Activated CD4-positive, CD25-positive, alpha-beta regulatory T cell (primary cell): ENCODE measurements around the gene SLC22A4.

Experiments
- DNase-seq, 4 experiments: peaks; one replicate each; lab custom pipeline; 2025; lab: John Stamatoyannopoulos, UW

The SLC22A4 gene

DNA sequence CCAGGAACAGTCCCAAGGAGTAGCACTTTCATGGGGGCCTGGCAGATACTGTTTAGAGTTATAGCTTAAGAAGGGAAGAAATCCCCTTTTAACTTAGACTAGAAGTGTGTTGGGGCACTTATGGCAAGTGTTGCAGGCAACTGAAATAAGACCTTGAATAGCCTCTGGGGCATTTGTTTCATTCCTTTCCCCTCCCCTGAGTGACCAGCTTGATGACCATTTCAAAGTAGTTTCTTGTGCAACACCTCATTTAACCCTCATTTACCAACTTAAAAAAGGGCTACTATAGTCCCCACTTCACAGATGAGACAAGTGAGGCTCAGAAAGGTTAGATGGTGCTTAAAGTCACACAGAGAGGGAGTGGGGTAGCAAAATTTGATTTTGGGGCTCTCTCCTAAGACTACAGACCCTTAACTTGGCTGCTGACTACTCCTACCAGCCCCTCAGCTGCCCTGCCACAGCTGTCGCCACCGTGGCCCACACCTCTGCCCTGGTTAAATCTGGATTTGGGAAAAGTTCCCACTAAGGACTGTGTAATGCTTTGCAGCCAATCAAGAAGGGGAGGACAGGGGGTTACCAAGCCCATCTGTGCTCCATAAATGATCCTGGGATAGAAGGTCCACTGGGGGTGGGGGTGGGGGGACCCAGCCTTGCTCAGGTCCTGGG lies 31.2 kb upstream of the SLC22A4 start:
- no peak for DNase-seq

DNA sequence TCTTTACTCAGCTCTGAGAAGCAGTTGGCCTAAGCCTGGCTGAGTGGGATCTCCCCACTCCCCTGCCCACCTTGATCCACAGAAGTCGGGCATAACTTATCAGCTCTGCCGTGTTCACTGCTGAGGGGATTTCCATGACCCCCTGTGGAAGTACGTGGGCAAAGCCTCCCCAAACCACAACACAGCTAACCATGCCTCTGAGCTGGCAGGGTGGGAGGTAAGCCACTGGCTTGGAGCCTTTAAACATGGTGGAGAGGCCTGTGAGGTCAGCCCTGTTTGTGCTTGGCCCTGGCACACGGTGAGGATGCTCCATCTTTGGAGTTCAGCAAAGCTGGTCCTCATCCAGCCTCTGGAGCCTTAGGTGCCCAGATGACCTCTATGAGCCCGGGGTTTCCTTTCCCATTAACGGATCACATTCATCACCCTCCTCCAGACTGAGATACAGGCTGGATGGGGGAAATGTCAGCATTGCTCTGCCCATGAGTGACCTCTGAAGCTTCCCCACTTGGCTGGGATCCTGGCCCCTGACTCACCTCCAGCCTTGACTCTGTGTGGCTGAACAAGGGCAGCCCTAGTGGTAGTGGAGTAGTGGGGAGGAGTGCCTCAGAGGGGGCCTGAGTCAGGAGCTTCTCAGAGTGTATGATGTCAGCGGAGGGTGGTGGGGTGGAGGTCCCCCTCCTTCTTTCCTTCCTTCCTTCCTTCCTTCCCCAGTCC lies 30.5 kb upstream of the SLC22A4 start:
- DNase-seq: no peak

DNA sequence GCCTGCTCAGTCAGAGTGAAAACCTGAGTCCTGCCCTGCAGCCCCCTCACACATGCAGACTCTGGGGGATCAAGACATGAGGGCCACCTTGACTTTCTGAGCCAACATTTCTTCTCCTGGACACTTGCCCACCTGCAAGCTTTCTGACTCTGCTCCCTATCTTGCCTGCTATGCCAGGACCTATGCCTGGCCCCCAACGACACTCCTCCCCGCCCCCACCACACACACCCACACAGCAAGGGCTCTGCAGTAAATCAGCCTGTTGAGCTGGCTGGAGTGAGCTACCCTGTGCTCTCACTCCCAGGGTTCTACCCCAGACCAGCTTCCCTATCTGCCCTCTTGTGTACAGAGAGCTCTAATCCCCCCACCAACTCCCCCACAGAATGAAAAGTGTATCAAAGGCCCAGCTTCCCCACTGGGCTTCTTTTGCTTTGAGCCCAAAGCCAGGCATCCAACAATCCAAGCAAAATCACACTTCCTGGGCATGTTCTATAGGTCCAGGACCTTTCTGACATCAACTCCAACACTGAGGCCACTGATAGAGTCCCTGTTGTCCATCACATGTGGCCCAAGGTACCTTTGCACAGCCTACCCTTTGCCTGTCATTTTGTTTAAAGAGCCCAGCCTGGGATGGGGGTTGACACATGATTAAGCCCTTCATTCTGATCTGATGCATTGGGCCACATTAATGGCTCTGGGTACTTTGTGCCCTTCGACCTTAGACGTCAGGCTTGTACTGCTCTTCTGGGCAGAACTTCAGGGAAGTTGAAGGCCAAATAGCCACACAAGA lies 29.5 kb upstream of the SLC22A4 start:
- no peak for DNase-seq

DNA sequence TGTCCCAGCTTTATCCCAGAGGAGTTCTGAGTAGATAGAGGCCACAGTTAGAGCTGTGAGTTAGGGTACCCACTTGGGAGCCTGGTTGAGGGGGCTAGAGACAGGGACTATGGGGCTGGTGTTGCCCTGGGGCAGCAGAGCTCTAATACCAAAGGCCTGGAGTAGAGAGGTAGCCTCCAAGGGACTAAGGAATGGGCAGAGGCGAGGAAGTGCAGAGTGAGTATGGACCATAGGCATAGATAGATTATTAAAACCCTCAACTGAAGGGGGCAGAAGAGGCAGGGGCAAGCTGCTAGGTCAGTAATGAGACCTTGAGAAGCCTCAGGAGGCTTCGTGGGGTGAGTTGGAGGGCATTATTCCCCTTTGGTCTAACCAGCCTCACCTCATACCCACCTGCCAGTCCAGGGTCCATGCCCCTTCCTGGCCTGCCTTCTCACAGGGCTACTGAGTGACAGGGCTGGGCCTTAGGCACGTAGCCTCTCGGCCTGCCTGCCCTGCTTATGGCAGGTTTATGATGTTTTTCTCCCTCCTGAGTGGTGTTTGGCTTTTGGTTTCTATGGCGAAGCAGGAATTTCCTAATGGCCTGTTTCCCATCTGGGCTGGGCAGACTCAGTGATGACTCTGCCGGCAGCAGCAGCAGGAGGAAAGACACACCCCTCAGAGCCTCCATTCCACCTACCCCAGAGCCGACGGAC lies 28.7 kb upstream of the SLC22A4 start:
- no peak for DNase-seq

DNA sequence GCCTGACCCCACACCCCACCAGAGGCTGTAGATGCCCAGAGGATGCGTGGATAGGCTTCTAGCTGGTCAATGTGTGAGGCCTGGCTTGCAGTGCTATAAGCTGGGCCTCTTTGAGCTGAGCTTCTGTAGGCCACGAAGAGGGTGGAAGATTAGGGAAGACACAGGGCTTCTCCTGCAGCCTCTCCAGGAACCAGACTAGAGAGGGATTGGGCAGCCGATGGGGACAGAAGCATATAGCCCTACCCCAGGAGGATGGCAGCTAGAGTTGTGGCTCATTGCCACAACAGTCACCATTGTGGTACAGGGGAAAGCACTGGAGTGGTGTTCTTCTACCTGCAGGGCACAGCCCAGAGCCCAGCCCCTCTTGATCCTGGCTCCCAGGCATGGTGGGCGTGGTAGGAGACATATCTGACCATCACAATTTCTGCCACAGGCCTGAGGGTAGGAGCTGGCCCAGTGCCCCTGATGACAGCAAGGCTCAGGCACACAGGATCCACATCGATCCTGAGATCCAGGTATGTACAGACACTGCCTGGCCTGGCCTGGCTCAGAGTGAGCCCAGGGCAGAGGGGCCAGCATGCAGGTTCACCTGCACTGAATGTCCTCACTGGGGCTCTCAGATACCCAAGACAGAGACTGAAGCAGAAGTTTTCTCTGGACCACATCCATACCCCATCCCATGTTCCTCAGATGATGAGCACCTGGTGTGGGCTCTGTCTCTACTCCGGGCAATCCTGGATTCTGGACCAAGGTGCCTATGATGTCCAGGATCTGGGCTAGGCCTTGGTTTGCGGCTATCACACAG lies 28.0 kb upstream of the SLC22A4 start:
- no peak for DNase-seq

DNA sequence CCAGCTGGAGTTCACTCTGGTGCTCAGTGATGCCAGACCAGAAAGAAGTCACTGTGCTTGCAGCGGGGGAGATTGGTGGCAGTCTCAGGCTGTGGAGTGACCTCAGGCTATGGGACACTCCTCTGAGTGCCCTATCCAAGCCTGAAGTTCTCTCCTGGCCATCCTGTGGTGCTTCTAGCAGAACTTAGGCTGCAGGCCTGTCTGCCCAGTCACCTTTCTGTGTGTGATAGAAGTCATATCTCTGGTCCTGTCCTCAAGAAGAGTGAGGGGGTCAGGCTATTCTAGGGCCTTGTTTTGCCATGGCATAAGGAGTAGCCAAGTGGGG lies 27.4 kb upstream of the SLC22A4 start:
- no peak for DNase-seq

DNA sequence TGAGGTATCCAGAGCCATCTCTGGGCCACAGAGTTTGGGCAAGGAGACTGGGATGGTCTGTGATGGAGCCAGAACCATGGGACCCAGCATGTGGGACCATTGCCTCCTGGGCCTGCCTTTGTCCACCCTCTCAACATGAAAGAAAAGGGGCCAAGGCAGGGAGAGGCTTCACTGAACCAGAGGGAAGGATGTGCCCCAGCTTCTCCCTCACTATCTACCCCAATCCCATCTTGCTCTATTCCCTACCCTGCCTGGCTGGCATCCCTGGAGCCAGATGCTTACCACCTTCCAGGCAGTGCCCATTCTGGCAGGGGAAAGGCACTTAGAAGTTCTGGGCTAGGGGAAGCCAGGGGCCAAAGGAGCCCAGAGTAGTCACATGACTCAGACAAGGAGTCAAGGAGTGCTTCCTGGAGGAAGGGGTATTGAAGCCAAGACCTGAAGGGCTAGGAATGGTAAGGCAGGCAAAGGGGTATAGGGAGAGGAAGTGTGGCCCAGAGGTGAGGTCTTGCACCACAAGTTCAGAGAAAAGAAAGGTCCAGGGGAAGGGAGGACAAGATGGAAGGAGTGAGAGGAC lies 26.9 kb upstream of the SLC22A4 start:
- no peak for DNase-seq

DNA sequence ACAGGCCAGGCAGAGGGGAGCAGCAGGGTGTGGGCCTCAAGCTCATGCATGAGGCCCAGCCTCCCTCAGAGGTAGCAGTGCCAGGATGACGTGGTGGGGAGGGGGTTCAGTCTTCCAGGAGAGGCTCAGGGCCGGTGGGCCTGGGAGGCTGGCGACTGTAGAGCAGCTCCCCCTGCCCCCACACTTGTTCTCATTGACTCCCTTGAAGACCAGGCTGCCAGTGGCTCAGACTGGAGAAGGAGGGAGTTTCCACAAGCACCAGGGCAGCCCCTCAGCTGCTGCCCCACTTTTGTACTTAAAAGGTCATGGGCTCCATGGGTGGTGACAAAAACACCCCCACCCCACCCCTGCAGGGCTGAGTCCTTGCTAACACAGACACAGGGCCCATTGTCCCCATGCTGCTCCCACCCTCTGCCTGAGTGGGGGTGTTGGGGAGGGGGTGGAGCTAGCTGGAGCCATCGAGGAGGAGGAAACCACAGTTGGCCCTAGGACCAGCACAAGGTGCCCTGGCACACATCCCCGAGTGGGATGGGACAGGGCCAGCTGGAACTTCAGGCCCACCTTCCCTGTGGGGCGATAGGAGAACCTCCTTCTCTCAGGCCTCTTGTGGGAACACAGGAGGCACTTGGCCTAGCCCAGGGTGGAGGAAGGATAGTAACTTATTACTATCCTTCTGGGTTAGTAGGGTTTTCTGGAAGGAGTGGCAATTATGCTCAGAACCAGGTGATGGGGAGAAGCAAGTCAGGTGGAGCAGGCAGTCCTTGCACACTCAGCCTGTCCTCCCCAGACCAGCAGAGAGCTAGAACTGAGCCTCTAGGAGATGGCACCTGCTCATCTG lies 26.0 kb upstream of the SLC22A4 start:
- no peak for DNase-seq

DNA sequence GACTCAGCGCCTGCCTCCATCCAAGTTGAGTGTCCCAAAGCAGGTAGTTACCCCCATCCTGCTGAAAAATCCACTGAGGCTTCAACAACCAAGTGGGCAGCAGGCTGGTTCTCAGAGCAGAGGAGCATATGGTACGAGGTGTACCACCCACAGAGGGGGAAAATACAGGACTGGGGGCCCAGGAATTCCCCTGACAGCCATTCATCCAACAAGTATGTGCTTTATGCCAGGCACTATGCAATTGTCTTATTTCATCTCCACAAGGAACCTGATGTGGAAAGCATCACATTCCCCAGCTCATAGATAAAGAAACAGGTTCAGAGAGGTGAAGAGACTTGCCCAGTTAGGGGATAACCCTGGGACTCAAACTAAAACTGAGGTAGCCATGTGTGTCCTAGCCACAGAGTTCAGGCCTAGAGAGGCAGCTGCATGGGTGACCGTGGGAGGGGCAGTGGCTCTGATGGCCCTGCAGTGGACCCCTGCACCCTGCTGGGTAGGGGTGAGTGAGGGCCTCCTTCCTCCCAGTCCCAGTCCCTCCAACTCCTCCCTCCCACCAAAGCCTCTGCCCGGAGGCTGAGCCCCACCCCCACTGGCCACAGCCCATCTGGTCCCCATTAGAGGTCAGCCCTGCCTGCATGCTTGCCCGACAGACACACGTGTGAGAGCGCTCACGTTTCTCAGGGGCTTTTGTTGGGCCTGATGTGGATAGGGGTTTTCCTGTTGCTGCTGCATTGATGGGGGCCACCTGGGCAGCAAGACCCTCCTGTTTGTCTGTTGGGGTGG lies 25.2 kb upstream of the SLC22A4 start:
- no peak for DNase-seq

DNA sequence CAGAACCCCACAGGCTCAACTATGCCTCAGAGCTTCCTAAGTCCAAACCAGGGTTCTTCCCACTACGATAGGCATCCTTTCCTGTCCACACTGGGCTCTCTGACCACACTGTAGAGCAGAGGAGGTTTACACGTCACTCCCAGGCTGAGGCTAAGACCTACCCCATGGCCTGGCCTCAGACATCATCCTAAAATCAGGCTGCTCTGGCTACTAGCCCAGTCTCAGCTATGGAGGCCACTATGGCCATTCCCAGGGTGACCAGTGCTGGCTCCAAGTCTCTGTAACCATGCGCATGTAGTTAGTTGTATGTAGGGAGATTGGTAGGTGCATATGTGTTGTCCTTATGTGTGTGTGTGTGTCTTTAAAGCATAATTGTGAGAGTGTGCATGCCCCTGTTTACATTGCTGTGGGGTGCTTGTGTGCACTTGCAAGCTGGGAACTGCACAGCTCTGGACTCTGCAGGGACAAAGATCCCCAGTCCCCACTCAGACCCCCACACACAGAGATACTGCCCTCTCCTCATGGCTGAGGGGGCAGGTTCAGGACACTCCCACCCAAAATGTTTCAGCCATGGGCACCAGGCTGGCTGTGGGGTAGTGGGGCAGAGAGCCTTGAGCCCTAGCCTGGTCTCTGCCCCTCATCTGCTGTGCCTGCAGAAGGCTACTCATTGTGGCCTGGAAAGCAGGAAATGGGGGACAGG lies 24.4 kb upstream of the SLC22A4 start:
- no peak for DNase-seq

DNA sequence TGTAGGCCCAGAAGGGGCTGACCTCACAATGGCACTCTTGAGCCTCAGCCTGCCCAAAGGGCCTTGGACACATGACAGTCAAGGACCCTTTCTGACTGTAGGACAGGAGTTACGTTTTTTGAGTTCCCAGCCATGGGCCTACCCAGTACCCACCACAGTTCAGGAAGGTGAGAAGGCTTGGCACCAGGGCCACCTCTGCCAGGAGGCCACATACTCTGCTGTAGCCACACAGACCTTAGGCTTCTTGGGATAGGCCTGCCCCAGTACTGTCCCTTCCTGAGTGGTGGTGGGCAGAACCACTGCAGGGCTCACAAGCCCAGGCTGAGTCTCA lies 23.9 kb upstream of the SLC22A4 start:
- no peak for DNase-seq

DNA sequence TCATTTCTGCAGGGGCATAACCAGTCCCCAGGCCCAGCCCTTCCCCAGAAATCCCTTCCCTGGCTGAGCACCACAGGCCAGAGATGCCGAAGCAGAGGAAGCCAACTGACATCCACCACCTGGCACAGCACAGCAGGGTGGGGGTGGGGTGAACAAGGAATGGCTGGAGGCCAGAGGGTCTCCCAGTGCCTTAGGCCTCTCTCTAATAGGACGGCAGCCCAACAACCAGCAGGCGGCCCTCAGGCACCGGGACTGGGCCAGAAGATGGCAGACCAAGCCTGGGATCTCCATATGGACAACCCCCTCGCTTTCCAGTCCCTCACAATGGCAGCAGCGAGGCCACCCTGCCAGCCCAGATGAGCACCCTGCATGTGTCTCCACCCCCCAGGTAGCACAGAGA lies 23.5 kb upstream of the SLC22A4 start:
- DNase-seq: no peak

DNA sequence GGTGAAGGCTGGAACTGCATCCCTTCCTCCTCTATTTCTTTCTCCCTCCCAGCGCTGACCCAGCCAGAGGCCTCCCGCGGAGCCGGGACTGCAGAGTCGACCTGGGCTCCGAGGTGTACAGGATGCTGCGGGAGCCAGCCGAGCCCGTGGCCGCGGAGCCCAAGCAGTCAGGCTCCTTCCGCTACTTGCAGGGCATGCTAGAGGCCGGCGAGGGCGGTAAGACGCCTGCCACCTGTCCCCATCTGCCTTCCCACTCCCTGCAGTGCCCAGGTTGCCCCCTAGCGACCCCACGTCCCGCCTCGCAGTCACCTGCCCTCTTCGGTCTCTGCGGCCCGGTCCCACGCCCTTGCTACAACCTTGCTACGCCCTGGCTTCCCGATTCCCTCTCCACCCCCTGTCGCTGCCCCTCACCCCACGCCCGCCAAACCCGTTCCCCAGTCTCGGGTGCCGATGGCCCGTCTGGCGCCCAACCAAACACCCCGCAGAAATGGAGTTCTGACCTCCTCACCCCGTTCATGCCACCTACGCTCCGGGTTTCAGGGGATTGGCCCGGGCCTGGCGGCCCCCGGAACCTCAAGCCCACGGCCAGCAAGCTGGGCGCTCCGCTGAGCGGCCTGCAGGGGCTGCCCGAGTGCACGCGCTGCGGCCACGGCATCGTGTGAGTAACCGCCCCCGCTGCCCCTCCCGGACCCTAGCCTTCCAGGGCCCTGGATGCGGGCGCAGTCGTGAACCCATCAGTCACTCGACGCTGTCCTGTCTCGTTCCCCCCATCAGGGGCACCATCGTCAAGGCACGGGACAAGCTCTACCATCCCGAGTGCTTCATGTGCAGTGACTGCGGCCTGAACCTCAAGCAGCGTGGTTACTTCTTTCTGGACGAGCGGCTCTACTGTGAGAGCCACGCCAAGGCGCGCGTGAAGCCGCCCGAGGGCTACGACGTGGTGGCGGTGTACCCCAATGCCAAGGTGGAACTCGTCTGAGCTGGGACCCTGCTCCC lies 22.6 kb upstream of the SLC22A4 start:
- no peak for DNase-seq

DNA sequence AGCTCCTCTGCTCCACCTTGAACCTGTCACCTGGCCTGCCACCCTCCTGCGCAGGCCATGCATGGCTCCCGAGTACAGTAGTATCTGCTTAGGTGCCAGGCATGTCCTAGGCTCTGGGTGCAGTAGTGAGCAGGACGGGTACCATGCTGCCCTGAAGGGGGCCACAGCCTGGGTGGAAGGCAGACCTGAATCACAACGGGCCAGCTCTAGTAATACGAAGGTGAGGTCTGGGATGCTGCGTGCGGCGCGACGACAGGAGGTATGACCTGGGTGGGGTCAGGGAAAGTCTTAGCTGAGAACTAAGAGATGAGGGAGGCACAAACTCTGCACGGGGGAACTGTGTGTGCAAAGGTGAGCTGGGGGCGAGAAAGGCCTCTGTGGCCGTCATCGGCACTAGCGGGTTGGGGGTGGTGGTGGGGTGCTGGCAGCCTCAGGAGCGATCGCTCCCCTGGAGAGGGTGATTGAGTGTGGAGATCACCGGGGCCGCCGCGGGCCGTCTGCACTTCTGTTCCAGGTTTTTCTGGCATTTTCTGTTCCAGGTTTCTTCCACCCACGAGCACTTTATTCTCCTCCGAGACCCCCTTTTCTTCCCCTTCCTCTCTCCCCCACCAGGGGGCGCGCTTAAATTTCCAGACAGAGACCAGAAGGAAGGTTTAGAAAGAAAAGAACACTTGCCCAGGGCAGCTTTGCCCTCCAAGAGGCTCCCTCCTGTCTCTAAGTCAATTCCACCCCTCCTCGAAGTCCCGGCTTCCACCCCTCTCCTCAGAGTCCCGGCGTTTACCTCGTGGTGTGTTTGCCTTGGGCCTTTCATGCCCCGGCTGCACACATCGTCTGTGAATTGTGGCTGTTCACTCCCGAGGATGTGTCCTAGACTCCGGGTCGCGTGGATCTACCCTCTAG lies 21.6 kb upstream of the SLC22A4 start:
- DNase-seq: peak; percentile 20 to 60 (median 40)

DNA sequence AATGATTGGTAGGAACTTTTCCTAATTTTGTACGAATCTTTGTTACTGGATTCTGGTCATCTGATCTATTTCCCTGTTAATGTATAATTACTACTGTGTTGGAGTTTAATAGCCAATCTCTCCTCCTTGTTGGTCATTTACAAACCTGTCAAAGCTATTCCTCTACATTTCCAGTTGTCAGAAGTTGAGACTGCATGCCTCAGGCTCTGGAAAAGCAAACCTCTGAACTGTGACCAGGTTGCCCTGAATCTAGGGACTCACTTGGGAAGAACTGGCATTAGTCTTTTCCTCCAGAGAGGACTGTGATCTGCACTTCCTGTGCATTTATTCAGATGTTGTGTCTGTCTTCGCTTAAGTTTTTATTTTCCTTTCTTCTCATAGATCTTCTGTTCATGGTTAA lies 20.6 kb upstream of the SLC22A4 start:
- DNase-seq: no peak

DNA sequence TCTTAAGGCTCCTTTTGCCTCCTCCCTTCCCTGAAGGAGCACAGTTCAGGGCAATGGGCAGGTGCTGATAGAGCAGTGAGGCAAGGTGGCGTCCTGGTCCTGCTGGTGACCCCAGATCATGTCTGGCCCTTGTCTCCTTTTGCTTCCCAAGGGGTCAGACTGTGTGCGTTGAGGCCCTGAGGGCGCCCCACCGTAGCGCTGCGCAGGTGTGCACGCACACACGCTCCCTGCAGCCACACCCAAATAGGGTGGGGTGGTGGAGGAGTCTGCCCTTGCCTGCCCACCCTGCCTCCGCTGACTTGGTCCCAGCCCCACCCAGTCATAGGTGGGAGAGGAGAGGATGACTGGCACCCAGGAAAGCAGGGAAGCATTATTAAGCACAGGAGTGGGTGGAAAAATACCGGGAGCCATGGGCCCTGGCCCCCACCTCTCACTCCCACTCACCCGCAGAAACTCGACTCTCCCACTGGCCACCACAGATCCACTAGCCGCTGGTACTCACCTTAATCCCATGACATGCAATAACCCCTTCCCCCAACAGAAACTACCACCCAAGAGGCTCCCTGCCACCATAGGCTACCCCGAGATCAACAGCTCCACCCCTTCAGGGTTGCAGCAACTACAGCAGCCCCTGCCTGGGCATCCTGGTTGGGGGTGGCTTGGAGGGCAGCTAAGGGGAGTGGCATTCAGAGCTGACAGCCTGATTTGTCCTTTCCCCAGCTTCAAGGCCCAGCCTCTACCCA lies 20.0 kb upstream of the SLC22A4 start:
- no peak for DNase-seq
